PFSK-1 (cell line): ENCODE results near the gene SPRED1.

Source experiments
- FOXP2 ChIP-seq: optimal IDR thresholded peaks from 2 replicates; pipeline ENCODE3; 2011; ENCODE audit warnings: borderline replicate concordance, control low read depth, inconsistent platforms; ENCODE audit not compliant: insufficient read depth; ENCODE audit errors: extremely low read length, extremely low read depth
- POLR2AphosphoS5 ChIP-seq: IDR thresholded peaks from 2 replicates; pipeline ENCODE4 v1.6.1; 2012; ENCODE audit warnings: low read depth, mild to moderate bottlenecking, control low read depth, low read length, moderate library complexity
- REST ChIP-seq, 2 experiments: IDR thresholded peaks; 2 replicates each; pipeline versions ENCODE4 v1.6.1 to v1.8.0; 2011 to 2012; ENCODE audit warnings: low read depth in 2 of 2, low read length in 2 of 2, control low read depth in 1 of 2, inconsistent platforms in 1 of 2, mild to moderate bottlenecking in 1 of 2, moderate library complexity in 1 of 2; ENCODE audit not compliant: insufficient read depth in 1 of 2
- TAF1 ChIP-seq: IDR thresholded peaks from 2 replicates; pipeline ENCODE4 v1.6.1; 2012; ENCODE audit warnings: low read length, control low read depth, borderline replicate concordance; ENCODE audit not compliant: insufficient read depth

GRCh38 chr15:38398134-38398533 is 145.5 kb downstream of the SPRED1 start:
- TF ChIP-seq POLR2AphosphoS5 (no peak), REST (IDR thresholded peaks at IDR 0.05; ENCODE audit: insufficient read depth in 1 of 2, low read depth in 2 of 2, low read length in 2 of 2) (no peak), TAF1 (no peak), FOXP2 (no peak)
